Limb (tissue), 2 donors: ENCODE measurements around the gene KRT20.
"Not testable (repeated sequence)": the region's sequence is repeated elsewhere in the genome, so short reads cannot be mapped to it uniquely, and the experiment has no call there.

Experiments
- DNase-seq, 2 donors: peaks; one replicate each; pipeline ENCODE4 v3.0.0-alpha.2; 2016; ENCODE audit errors: extremely low spot score in 2 of 2

The KRT20 gene

GRCh38 chr17:40900809-40901356 lies 15.8 kb upstream of the KRT20 start:
- DNase-seq: no peak

GRCh38 chr17:40896916-40897455 lies 11.9 kb upstream of the KRT20 start:
- no peak for DNase-seq

GRCh38 chr17:40895106-40895730 lies 10.2 kb upstream of the KRT20 start:
- DNase-seq: no peak

- DNase-seq: no peak
These were observed 3.2 kb upstream of the KRT20 start for GRCh38 chr17:40888196-40888720.

- no peak for DNase-seq
These were observed 1.0 kb upstream of the KRT20 start for GRCh38 chr17:40886090-40886489.

GRCh38 chr17:40883626-40884334 lies 1.3 kb downstream of the KRT20 start:
- no peak for DNase-seq

- DNase-seq: no peak
These were observed 2.0 kb downstream of the KRT20 start for GRCh38 chr17:40883031-40883430.

GRCh38 chr17:40879026-40879425 lies 6.0 kb downstream of the KRT20 start:
- DNase-seq: no peak

- DNase-seq: no peak
These were observed 7.0 kb downstream of the KRT20 start for GRCh38 chr17:40878044-40878443.

GRCh38 chr17:40873801-40874200 lies 11.2 kb downstream of the KRT20 start:
- DNase-seq: no peak

GRCh38 chr17:40873255-40873654 lies 11.8 kb downstream of the KRT20 start:
- DNase-seq: no peak

GRCh38 chr17:40872416-40872815 lies 12.6 kb downstream of the KRT20 start:
- no peak for DNase-seq

- DNase-seq: no peak
These were observed 13.7 kb downstream of the KRT20 start for GRCh38 chr17:40871316-40871715.

- DNase-seq: no peak
These were observed 14.9 kb downstream of the KRT20 start for GRCh38 chr17:40870136-40870535.

- DNase-seq: no peak
These were observed 18.2 kb downstream of the KRT20 start, which contains the start of gene KRT12 for GRCh38 chr17:40866838-40867237. Gene KRT12 (minus strand): TSS chr17:40867223. CDS start chr17:40867186, 37 bp downstream.

- no peak for DNase-seq
These were observed 20.2 kb downstream of the KRT20 start for GRCh38 chr17:40864661-40865390.

- peak in 1 of 2 donors; percentile 39 for DNase-seq
These were observed 21.9 kb downstream of the KRT20 start for GRCh38 chr17:40862985-40863733.

- DNase-seq: no peak
These were observed 25.5 kb downstream of the KRT20 start for GRCh38 chr17:40859536-40859935.

- DNase-seq: not testable (repeated sequence)
These were observed 26.4 kb downstream of the KRT20 start for GRCh38 chr17:40858667-40859066.

GRCh38 chr17:40857535-40857934 lies 27.5 kb downstream of the KRT20 start:
- peak in 1 of 2 donors; percentile 16 for DNase-seq
